IPS DF 4.7 (cell line): Measurements from ENCODE around the gene EEF2K.

Experiments
- DNase-seq: peaks from one replicate; pipeline ENCODE4 v3.0.0-alpha.2; 2013; ENCODE audit warnings: low spot score; ENCODE audit errors: extremely low read depth

The EEF2K gene

DNA sequence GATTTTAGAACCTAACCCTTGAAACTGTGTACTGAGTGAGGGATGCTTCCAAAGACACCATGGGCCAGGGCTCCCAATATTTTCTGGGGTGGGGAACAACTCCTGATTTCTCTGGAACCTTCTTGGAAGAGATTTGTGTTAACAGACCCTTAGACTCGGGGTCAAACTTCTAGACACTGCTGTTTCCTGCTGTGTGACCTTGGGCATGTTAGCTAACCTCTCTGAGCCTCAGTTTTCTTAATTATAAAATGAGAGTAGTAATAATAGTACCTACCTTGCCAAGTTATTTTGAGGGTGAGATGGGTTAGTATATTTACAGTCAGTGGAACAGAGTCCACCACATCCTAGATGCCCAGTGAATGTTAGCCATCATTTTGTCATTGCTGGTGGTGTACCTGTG lies 109.9 kb downstream of the EEF2K start:
- no peak for DNase-seq

DNA sequence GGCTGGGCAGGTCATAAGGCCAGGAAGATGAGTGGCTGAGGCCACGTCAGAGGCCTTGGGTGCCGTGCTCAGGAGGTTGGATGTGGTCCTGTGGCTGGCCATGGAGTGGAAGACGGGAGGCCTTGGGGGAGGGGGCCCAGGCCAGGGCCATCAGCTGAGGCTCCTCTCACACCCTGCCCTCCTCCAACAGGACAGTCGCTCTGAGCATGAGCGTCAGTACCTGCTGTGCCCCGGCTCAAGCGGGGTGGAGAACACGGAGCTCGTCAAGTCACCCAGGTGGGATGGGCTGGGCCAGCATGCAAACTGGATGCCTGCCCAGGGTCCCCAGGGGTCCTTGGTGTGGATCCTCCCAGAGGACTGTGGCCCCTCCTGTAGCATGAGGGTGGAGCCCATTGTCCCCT lies 110.3 kb downstream of the EEF2K start:
- DNase-seq = no peak

DNA sequence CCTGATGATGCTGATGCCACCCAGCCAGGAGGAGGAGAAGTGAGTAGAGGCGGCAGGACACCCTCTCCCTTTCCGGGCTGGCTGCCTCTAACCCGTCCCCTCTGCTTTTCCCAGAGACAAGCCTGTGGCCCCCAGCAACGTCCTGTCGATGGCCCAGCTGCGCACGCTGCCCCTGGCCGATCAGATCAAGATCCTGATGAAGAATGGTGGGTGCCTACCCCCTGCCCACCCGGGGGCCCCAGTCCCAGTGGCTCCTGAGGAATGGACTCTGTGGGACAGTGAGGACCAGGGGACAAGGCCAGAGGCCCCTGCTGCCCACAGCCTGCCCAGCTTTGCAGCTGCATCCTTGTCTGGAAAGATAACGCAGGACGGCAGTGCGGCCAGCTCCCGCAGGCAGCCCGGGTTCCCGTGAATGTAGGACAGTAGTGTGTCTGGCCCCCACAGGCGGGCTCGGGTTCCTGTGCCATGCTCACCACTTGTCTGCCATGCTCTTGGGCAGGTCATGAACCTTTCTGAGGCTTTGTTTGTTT lies 111.0 kb downstream of the EEF2K start:
- no peak for DNase-seq

DNA sequence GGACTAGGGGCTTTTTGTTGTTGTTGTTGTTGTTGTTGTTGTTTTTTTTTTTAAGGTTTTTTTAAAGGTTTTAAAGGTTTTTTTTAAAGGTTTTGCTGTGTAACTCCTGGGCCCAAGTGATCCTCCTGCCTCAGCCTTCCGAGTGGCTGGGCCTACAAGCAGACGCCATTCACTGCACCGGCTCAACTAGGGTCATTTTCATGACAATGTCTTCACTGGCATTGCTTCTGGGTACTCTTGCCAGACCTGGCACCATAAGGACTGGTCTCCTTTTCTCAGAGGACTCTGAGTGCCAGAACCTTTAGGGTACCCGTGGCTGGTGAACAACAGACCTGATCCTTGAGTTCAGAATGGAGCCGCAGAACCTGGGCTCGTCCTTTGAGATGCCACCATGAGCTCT lies 111.5 kb downstream of the EEF2K start:
- no peak for DNase-seq

DNA sequence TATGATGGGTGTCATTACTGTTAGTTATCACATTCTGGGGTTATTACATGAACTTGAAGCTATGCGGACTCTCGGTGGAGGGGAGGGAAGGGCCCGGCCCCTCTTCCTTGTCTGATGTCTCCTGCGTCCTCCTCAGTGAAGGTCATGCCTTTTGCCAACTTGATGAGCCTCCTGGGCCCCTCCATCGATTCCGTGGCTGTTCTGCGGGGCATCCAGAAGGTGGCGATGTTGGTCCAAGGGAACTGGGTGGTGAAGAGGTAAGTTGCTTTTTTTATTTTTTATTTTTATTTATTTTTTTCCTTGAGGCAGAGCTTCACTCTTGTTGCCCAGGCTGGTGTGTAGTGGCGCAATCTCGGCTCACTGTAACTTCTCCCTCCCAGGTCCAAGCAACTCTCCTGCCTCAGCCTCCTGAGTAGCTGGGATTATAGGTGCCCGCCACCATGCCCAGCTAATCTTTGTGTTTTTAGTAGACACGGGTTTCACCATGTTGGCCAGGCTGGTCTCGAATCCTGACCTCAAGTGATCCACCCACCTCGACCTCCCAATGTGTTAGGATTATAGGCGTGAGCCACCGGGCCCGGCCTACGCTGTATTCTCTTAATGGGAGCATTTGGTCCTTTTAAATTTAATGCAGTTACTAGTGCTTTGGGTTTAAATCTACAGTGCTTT lies 112.7 kb downstream of the EEF2K start:
- no peak for DNase-seq

DNA sequence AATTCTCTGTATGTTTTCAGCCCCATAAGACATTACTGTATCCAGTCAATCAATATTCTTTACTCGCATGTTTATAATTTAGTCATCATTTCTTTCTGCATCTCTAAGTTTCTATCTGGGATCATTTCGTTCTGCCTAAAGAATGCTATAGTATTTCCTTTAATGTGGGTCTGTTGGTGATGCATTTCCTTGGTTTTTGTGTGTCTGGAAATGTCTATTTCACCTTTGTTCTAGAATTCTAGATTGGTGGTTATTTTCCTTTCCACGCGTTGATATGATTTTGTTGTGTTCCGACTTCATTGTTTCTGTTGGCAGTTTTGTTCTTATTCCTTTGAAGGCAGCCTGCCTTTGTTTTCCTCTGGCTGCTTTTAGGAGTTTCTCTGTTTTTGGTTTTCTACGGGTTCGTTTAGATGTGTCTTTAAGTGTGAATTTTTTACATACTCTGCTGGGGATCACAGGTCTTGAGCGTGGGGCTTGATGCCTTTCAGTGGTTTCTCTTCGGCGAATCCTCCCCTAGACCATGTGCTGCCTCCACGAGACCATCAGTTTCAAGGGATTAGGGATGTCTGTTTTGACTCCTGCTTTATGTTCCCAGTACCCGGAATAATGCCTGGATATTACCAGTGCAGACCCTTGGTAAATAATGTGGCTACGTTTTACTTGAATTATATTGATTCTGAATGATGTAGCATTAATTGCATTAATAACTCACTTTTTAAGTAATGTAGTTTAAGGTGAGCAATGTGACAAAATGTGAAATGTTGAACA lies 114.7 kb downstream of the EEF2K start:
- no peak for DNase-seq

DNA sequence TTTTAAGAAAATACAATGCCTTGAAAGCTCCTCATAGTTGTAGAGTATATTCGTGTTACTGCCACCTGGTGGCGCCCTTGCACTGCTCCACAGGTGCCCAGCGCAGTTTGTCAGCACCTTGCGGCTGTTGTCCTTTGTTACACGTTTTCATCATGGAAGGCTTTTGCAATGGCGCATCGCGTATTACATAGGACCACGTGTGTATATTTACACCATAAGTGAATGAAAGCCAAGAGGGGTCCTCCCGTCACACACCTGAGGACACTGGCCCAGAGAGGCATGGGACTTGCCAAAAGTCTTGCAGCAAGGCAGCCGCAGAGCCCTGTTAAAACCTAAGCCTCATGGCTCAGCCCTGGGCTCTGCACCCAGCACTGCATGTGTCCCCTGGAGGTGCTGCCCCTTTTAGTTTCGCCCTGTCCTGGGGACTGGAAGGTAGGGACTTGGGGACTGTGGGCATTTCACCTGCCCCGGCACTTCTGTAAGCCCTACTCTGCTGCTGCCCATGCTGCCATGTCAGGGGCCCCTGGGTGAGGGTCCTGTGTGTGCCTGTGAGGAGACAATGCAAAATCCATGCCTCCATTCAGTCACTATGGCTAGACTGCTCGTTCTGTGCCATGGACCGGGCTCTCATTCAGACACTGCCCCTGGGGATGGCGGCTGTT lies 115.4 kb downstream of the EEF2K start:
- DNase-seq = no peak

DNA sequence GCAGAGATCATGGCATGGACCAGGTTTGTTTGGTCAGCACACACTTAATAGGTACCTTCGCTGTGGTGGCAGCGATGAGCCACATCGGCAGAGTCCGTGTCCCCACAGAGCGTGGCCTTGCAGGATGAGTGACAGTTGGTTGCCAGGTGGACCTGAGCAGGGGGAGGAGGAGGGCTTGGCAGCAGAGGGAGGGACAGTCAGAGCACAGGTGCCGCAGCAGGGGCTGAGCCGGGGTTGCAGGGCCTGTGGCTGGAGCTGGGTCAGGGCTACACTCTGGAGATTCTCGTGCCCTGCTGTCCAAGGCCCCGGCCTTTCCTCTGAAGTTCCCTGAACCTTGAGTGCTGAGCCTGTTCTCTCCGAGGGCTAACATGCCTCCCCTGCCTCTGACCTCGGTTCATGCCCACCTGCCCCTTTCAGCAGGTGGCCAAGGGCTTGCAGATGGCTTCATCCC lies 116.0 kb downstream of the EEF2K start:
- no peak for DNase-seq

DNA sequence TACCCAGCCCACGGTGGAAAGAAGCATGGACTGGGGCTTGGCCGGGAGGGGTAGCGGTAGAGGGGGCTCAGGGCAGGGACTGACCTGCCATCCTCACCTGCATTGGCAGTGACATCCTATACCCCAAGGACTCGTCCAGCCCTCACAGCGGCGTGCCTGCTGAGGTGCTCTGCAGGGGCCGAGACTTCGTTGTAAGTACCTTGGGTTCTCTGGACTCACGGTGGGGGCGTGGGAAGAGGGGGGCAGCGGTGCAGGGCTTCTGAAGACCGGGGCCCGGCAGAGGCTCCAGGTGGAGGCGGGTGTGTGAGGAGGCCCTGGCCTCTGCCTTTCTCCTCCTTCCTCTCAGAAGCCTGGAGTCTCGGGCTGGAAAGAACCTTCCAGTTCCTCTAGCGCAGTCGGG lies 116.7 kb downstream of the EEF2K start:
- DNase-seq = no peak

DNA sequence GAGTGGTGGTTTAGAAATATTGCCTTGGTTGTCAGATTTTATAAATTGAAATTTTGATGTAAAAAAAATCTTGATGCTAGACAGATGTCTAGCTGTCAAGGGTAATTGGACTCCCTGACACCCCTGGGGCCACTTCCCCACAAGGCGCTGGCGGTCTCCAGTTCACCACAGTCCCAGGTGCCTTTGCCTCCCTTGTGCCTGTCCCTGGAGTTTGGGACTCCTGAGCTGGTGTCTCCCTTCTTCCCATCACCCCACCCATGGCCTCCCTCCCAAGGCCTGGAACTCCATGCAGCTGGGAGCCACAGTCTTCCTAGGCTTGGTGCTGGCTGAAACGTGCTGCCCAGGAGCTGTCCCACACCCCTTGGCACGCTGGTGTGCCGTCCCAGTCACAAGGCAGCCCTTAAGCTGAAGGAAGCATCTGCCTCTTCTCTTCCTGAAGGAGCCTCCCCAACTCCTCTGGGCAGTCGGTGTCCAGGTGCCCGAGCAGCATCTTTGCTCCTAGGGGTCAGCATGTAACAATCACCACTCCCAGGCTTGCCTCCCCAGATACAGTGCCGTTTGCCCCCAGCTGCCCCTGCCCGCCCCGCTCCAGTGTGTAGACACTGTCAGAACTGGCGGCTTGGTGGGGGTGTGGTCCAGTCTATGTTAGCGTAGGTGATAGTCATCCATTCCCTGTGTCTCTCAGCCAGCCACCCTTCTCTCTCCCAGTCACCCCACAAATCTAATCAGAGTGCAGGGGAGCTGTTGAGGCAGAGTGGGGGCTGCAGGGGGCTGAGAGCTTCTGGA lies 117.3 kb downstream of the EEF2K start:
- DNase-seq = no peak

DNA sequence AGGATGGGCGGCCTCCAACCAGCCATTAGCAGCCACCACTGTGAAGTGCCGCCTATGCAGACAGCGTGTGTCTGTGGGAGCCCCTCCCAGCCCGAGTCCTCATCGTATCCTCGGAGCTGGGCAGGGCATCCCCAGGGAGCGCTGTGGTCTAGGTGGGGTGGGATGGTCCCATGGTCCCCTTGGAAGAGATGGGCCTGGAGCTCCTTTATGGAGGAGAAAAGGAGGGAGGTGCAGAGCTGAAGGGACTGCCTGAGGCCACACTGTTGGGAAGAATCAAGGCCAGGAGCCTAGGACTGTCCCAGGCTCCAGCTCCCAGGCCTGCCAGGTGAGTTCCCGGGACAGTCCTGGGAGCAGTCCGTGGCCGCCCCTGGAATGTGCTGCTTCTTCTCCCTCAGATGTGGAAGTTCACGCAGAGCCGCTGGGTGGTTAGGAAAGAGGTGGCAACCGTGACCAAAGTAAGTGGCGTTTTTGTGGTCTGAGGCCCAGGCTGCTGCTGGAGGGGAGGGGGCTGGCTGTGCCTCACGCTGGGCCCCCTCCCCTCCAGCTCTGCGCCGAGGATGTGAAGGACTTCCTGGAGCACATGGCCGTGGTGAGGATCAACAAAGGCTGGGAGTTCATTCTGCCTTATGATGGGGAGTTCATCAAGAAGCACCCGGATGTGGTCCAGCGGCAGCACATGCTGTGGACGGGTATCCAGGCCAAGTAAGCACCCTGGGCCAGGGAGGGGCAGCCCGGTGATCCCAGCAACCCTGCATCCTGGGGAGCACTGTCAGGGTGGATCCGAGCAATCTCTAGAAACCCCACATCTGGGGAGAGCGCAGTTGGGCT lies 118.1 kb downstream of the EEF2K start:
- DNase-seq = no peak

DNA sequence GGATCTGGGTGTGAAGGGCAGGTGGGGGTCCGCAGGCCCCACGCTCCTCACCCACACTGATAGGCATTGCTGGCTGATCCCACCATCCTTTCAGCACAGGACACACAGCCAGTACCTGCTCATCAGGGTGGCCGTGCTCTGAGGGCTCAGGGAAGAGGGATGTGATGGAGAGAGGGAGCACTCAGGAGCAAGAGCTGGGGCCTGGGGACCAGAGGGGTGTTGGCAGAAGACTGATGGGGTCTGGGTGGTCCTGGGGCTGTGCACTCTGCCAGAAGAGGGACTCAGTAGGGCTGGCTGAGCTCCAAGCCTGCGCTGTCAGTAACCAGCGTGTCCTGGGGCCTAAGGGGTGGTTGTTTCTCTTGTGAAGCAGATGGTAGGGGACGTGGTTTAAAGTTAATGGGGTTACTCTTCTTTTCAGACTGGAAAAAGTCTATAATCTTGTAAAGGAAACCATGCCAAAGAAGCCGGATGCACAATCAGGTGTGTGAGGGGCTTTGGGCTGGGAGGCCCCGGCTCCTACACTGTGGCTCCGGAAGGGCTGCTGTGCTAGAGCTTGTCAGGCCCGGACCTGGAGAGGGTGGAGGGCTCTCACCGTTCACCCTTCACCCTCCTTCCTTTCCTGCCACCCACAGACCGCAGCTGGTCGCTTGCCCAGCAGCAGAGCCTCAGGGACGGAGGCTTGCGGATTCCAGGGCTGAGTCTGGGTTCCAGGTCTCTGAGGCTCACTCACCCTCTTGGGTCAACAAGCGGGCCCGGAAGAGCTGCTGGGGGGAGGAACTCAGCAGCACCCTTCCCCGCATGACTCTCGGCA lies 118.9 kb downstream of the EEF2K start:
- DNase-seq = no peak

DNA sequence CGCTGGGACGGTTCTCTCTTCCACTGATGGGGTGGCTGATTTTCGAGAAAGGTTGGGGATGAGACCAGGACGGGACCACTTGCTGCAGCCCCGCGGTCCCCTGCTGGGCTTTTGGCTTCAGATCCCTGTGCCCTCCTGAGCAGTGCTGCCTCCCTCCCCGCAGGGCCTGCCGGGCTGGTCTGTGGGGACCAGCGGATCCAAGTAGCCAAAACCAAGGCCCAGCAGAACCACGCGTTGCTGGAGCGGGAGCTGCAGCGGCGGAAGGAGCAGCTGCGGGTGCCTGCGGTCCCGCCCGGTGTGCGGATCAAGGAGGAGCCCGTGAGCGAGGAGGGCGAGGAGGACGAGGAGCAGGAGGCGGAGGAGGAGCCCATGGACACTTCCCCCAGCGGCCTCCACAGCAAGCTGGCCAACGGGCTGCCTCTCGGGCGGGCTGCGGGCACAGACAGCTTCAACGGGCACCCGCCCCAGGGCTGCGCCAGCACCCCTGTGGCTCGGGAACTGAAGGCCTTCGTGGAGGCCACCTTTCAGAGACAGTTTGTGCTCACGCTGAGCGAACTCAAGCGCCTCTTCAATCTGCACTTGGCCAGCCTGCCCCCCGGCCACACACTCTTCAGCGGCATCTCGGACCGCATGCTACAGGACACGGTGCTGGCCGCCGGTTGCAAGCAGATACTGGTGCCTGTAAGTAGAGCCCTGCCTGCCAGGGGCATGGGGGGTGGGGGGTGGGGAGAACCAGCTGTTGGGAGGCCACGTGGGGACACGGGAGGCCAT lies 119.7 kb downstream of the EEF2K start:
- DNase-seq = no peak

DNA sequence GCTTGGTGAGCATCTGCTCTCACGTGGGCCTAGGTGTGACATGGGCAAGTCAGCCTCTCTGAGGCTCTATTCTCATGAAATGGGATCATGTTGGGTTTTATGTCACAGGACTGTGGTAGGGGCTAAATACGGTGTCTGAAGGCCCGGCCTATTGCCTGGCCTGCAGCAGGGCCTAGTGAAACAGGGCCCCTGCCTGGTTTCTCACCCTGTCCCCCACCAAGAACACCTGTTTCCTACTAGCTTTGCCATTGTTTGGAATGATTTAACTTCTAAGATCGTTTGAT lies 120.2 kb downstream of the EEF2K start:
- DNase-seq = no peak

DNA sequence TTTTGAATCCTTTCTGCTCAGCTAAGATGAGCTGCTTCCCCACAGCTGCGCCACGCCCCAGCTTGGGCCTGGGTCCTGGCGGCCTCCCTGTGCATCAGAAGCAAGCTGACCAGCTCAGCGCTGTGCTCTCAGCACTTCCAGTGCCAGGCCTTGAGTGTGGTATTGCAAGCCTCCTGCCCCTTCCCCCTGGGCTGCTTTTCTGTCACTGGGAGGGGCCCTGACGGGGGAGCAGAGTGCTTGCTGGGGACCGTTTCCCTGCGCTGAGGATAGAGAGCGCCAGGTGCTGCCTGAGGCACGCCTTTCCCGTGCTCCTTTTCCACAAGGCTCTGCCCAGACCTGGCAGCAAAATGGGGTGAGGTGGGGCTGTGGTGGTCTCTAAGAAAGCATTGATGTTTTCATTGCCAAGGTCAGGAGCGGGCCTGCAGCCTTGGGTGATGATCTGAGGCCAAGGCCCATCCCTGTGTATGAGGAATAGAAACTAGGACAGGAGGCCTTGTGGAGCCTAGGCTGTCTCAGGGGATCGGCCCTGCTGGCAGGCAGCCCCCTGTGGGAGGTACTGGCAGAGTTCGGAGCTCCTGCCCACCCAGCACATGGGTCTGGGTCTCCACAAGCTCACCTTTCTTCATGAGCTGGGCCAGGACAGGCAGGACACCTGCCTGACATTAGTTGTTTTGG lies 120.8 kb downstream of the EEF2K start:
- no peak for DNase-seq

DNA sequence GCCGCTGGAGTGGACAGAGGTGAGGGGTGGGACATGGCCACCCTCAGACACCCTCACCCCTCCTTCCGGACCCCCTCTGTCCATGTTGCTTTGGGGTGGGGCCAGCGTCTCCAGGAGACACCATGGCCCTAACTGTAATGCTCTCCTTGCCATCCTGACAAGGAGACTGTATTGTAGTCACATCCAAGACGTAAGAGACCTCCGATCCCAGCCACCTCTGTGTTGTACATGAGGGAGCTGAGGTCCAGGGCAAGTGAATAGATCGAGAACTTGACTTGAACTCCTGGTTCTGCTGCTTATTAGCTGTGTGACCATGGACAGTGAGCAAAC lies 121.3 kb downstream of the EEF2K start:
- DNase-seq = no peak

DNA sequence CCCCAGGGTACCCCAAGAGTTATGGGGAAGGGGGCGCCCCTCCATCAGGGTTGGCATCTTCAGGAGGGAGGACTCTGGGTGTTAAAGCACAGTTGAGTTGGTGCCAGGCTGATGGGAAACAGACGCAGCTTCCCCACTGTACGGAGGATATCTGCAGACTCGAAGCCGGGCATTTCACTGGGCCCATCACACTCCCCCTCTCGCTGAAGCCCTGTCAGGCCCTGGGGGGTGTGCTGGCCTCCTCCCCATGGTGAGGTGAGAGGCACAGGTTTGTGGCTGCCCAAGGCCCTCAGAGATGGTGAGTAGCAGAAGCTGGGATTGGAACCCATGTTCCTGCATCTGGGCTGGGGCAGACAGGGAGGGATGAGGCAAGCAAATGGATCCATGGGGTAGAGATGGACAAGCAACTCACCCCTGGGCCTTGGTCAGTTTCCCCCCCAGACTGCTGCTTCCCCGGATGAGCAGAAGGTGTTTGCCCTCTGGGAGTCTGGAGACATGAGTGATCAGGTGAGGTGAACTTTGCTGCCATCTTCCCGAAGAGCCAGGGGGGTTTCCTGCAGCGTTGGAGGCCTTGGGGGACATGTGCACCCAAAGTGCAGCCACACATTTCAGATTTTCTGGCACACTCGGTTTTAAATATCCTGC lies 122.1 kb downstream of the EEF2K start:
- DNase-seq = no peak

DNA sequence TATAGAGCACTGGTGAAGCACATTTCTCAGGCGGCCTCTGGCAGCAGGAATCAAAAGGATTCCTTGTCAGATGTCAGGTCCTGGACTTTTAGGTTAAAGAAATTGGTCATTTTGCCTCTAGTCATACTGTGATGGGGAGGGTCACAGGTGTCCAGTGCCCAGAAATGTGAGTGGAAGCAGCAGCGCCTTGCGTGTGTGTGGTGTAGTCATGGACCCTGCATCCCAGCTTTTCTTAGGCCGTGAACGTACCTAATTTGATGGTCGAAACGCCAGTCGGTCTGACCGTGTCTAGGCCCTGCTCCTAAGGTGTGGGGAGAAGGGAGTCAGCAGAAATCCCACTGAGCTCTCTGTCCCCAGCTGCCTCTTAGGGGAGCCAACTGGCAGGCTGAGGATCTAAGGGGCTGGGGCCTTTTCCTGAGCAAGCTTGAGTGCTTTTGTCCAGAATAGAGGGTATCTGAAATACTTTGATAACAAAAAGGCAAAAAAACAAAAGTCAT lies 123.2 kb downstream of the EEF2K start:
- no peak for DNase-seq
